HCT116 (cell line): Measurements from ENCODE around the gene ACTR1A. TPM values are rescaled to one million over a fixed set of nuclear protein-coding genes. Genes with fewer than 3 reads are reported as not detected.

ENCODE experiments used
- ATAC-seq: fragments of 200-7000 bp; cut with Tn5 transposase; 2 replicates; pipeline ENCODE4 v1.9.1; 2020; ENCODE audit warnings: mild to moderate bottlenecking, moderate library complexity
- BruUV-seq: library from RNA; stranded (reverse); fragments of 400-500 nt; replicated peaks from 2 replicates; lab custom pipeline; 2021; lab: Mats Ljungman, UMichigan
- CTCF ChIA-PET: fragments of 300-600 bp; sonication (Branson Sonifier 250); formaldehyde crosslinking; loops from one replicate; lab custom pipeline; 2021; ENCODE audit warnings: antibody characterized with exemption; lab: Charles Lee
- POLR2A ChIA-PET: fragments of 300-600, 350-600 bp; sonication (Branson Sonifier 250); formaldehyde crosslinking; loops from one replicate; lab custom pipeline; 2021; ENCODE audit warnings: antibody characterized with exemption; lab: Charles Lee
- RAD21 ChIA-PET, 2 experiments: fragments of 300-600 bp; sonication (Branson Sonifier 250); formaldehyde crosslinking; loops; one replicate each; lab custom pipeline; 2023; ENCODE audit warnings: low total read pairs in 2 of 2; ENCODE audit not compliant: uncharacterized antibody in 2 of 2, unreplicated experiment in 2 of 2, low non-redundant PET in 1 of 2; lab: Charles Lee
- DNase-seq: peaks from one replicate; pipeline ENCODE4 v3.0.0-alpha.2; 2010; ENCODE audit warnings: low read depth, low spot score
- H2AFZ ChIP-seq: fragments of 200-600 bp; shearing (Covaris generic), sonication (generic); 2 replicates; pipeline ENCODE4 v1.6.1; 2017; ENCODE audit warnings: low read depth, mixed run types, mixed read lengths, antibody characterized with exemption, low read length; ENCODE audit not compliant: poor library complexity, severe bottlenecking
- H3K27ac ChIP-seq: 2 replicates; pipeline ENCODE4 v1.5.1; 2012; ENCODE audit warnings: low read depth, low read length
- H3K27me3 ChIP-seq: fragments of 200-600 bp; sonication (generic); 2 replicates; pipeline ENCODE4 v1.6.1; 2016; ENCODE audit warnings: mixed run types, low read length, mixed read lengths; ENCODE audit not compliant: insufficient read depth
- H3K36me3 ChIP-seq, 2 experiments: fragments of 200-500 bp in 1 of 2; fragments of 200-600 bp in 1 of 2; sonication (Bioruptor generic) in 1 of 2; sonication (generic) in 1 of 2; 2 replicates each; pipeline versions ENCODE4 v1.5.1 to v1.6.1; 2014 to 2016; ENCODE audit warnings: low read length in 2 of 2, inconsistent platforms in 1 of 2, mixed read lengths in 1 of 2, mixed run types in 1 of 2; ENCODE audit not compliant: insufficient read depth in 2 of 2, control insufficient read depth in 1 of 2
- H3K4me1 ChIP-seq, 2 experiments: fragments of 200-600 bp in 1 of 2; sonication (generic) in 1 of 2; 2 replicates each; pipeline versions ENCODE4 v1.5.1 to v1.6.1; 2012 to 2017; ENCODE audit warnings: low read length in 2 of 2, inconsistent platforms in 1 of 2, mild to moderate bottlenecking in 1 of 2, mixed read lengths in 1 of 2, mixed run types in 1 of 2, moderate library complexity in 1 of 2; ENCODE audit not compliant: insufficient read depth in 2 of 2, control insufficient read depth in 1 of 2
- H3K4me2 ChIP-seq: fragments of 200-600 bp; sonication (generic); 2 replicates; pipeline ENCODE4 v1.6.1; 2017; ENCODE audit warnings: mixed run types, low read length, mixed read lengths
- H3K4me3 ChIP-seq, 2 experiments: fragments of 200-600 bp in 1 of 2; sonication (generic) in 1 of 2; replicated peaks in 1 of 2; 2 replicates each; pipeline ENCODE4 v1.5.1; 2011 to 2016; ENCODE audit warnings: low read length in 2 of 2, control low read depth in 1 of 2, low read depth in 1 of 2, mild to moderate bottlenecking in 1 of 2, mixed read lengths in 1 of 2, mixed run types in 1 of 2
- H3K79me2 ChIP-seq: fragments of 200-600 bp; sonication (generic); 2 replicates; pipeline ENCODE4 v1.6.1; 2017; ENCODE audit warnings: mild to moderate bottlenecking, mixed run types, low read length, moderate library complexity, mixed read lengths; ENCODE audit not compliant: insufficient read depth
- H3K9ac ChIP-seq: fragments of 200-600 bp; sonication (generic); 2 replicates; pipeline ENCODE4 v1.6.1; 2016; ENCODE audit warnings: low read length, mixed read lengths
- H3K9me2 ChIP-seq: fragments of 200-600 bp; sonication (generic), shearing (Covaris generic); 2 replicates; pipeline ENCODE4 v1.6.1; 2017; ENCODE audit warnings: mixed run types, mild to moderate bottlenecking, moderate library complexity; ENCODE audit not compliant: insufficient read depth
- H3K9me3 ChIP-seq, 2 experiments: fragments of 200-500 bp in 1 of 2; fragments of 200-600 bp in 1 of 2; sonication (Bioruptor generic) in 1 of 2; sonication (generic) in 1 of 2; 2 replicates each; pipeline ENCODE4 v1.6.1; 2014 to 2017; ENCODE audit warnings: low read length in 2 of 2, mixed read lengths in 2 of 2, inconsistent platforms in 1 of 2, low read depth in 1 of 2, mild to moderate bottlenecking in 1 of 2, mixed run types in 1 of 2, moderate library complexity in 1 of 2; ENCODE audit not compliant: control insufficient read depth in 1 of 2, insufficient read depth in 1 of 2
- H4K20me1 ChIP-seq: fragments of 200-600 bp; sonication (generic), shearing (Covaris generic); 2 replicates; pipeline ENCODE4 v1.6.1; 2017; ENCODE audit warnings: mixed run types, mild to moderate bottlenecking, moderate library complexity; ENCODE audit not compliant: insufficient read depth
- FOSL1 ChIP-seq: IDR thresholded peaks from 2 replicates; pipeline ENCODE4 v1.6.1; 2012; ENCODE audit warnings: low read depth
- POLR2AphosphoS5 ChIP-seq: IDR thresholded peaks from 2 replicates; pipeline ENCODE4 v1.6.1; 2011; ENCODE audit warnings: mild to moderate bottlenecking, low read depth, low read length, moderate library complexity
- SIN3A ChIP-seq: IDR thresholded peaks from 2 replicates; pipeline ENCODE4 v1.6.1; 2012; ENCODE audit warnings: low read depth
- ZFX ChIP-seq: fragments of 450-650 bp; IDR thresholded peaks from 2 replicates; pipeline ENCODE4 v1.6.1; 2017
- intact Hi-C: fragments of 100-400 bp; cut with micrococcal nuclease; formaldehyde crosslinking; loops from 2 replicates; pipeline ENCODE4 v1.10.0; 2022
- total RNA-seq: library from RNA; stranded (reverse); gene quantifications from one replicate; pipeline ENCODE4 v1.2.1, GENCODE V29; 2021; ENCODE audit not compliant: unreplicated experiment
- TF ChIP-seq, protein P1 (sequence below): IDR thresholded peaks from 2 replicates; pipeline ENCODE4 v1.6.1; 2011; ENCODE audit warnings: mild to moderate bottlenecking, low read length, moderate library complexity; ENCODE audit not compliant: insufficient replicate concordance; ENCODE audit errors: extremely low read depth

Gene ACTR1A
- total RNA-seq, 1 experiment from 2014 or later: 94.2 TPM

- no peaks in the 10 kb centered on the region for H4K20me1 ChIP-seq
- H3K9ac ChIP-seq: no peak overlapping the region
- intact Hi-C loops: no loop called here
- no TSS peak for BruUV-seq
- RAD21 ChIA-PET: no interaction called here
- H3K27ac ChIP-seq: no peak overlapping the region
- no peaks in the 10 kb centered on the region for H3K4me1 ChIP-seq
- H2AFZ ChIP-seq: no peak overlapping the region
- no peaks in the 10 kb centered on the region for H3K9me3 ChIP-seq
- H3K36me3 ChIP-seq: peaks cover 12 to 16% of the 10 kb centered on the region in 2 experiments
- H3K4me2 ChIP-seq: no peak overlapping the region
- no peaks in the 10 kb centered on the region for H3K27me3 ChIP-seq
- H3K9me2 ChIP-seq: no peaks in the 10 kb centered on the region
- H3K79me2 ChIP-seq: no peaks in the 10 kb centered on the region; the same call in 1 of the 2 replicates
- ATAC-seq: no peak
- no peak overlapping the region for H3K4me3 ChIP-seq
- TF ChIP-seq ZFX: no peak
- no peak for TF ChIP-seq POLR2AphosphoS5
- no peak for TF ChIP-seq SIN3A
- TF ChIP-seq, protein P1, sequence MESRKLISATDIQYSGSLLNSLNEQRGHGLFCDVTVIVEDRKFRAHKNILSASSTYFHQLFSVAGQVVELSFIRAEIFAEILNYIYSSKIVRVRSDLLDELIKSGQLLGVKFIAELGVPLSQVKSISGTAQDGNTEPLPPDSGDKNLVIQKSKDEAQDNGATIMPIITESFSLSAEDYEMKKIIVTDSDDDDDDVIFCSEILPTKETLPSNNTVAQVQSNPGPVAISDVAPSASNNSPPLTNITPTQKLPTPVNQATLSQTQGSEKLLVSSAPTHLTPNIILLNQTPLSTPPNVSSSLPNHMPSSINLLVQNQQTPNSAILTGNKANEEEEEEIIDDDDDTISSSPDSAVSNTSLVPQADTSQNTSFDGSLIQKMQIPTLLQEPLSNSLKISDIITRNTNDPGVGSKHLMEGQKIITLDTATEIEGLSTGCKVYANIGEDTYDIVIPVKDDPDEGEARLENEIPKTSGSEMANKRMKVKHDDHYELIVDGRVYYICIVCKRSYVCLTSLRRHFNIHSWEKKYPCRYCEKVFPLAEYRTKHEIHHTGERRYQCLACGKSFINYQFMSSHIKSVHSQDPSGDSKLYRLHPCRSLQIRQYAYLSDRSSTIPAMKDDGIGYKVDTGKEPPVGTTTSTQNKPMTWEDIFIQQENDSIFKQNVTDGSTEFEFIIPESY: no peak
- TF ChIP-seq FOSL1: no peak
- POLR2A ChIA-PET: interaction anchor here (0.7 kb wide), 1 partner anchor 12 kb away, joined by 3 read pairs; the partner anchor contains the start of gene ACTR1A
- CTCF ChIA-PET: no interaction called here
- DNase-seq: no peak
These were observed 12.2 kb upstream of the ACTR1A start for GRCh38 chr10:102514487-102515311.
